ENCODE measurements around the gene WDR12.

The WDR12 gene

DNA sequence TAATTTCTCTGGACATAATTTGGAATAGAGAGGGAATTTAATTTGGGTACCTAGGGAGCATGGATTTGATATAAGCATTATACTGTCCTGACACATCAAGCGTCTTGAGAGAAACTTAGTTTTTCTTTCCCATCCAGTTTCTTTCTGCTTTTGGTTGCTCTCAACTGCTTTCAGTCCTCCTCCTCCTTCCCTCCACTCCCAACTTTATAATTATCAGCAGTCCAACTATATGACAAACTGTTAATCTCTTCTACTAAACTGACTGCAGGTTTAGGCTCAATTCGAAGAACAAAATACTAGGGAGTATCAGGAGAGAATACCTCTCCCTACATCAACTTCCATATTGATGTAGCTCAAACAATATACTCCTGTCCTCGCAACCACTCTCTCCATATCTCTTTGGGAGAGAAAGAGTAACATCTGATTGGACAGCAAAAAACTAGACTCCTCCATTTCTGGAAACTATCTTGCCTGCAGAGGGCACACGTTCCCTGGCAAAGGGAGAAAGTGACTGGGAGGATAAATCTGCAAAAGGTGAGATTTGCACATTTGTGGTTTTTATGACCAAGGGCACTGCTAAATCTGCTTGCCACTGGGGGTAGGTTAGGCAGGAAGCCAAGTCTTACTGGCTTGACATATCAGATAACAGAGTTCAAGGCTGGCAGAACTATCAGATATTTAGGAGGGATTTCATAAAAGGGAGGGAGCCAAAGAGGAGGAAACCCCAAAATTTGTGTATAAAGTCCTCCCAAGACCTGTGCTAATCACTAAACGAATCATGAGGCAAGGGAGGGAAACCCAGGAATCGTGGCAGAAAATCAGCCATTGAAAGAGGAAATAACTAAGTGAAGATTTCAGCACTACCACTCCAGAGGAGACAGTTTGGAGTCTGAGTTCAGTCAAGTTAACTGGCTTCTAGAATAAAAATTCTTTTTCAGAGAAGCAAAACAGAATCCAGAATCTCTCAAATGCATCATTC lies 79.9 kb downstream of the WDR12 start:
- H3K4me2 ChIP-seq (ENCODE audit: low read depth, low read length) = peak overlapping the region; percentile 64
- H4K20me1 ChIP-seq (ENCODE audit: insufficient read depth, low read length) = no peaks in the 10 kb centered on the region
- no peaks in the 10 kb centered on the region for H3K9me2 ChIP-seq (replicated peaks; ENCODE audit: insufficient read depth, low read length)
- DNase-seq = peak; percentile 92
- no peaks in the 10 kb centered on the region for H3K9me3 ChIP-seq (replicated peaks; ENCODE audit: insufficient read depth, low read length)
- no peaks in the 10 kb centered on the region for H3K27me3 ChIP-seq (replicated peaks; ENCODE audit: insufficient read depth, low read length)
- no peaks in the 10 kb centered on the region for H3K36me3 ChIP-seq (replicated peaks; ENCODE audit: insufficient read depth, low read length)
- no peak overlapping the region for H3K4me3 ChIP-seq (ENCODE audit: low read length)
- peaks cover 5% of the 10 kb centered on the region; the same call in 1 of the 2 replicates for H3K4me1 ChIP-seq (ENCODE audit: low read length)
- no peak overlapping the region for H3K27ac ChIP-seq (ENCODE audit: low read length)
- H2AFZ ChIP-seq (ENCODE audit: low read length) = no peak overlapping the region
- no peak overlapping the region for H3K9ac ChIP-seq (ENCODE audit: low read length)
- H3F3A ChIP-seq (ENCODE audit: insufficient read depth, low read length) = no peaks in the 10 kb centered on the region
- no peaks in the 10 kb centered on the region for H3K79me2 ChIP-seq (ENCODE audit: low read length)
- TF ChIP-seq EZH2 (optimal IDR thresholded peaks at IDR 0.05; ENCODE audit: low read depth, low read length) = no peak
- TF ChIP-seq, protein P1, sequence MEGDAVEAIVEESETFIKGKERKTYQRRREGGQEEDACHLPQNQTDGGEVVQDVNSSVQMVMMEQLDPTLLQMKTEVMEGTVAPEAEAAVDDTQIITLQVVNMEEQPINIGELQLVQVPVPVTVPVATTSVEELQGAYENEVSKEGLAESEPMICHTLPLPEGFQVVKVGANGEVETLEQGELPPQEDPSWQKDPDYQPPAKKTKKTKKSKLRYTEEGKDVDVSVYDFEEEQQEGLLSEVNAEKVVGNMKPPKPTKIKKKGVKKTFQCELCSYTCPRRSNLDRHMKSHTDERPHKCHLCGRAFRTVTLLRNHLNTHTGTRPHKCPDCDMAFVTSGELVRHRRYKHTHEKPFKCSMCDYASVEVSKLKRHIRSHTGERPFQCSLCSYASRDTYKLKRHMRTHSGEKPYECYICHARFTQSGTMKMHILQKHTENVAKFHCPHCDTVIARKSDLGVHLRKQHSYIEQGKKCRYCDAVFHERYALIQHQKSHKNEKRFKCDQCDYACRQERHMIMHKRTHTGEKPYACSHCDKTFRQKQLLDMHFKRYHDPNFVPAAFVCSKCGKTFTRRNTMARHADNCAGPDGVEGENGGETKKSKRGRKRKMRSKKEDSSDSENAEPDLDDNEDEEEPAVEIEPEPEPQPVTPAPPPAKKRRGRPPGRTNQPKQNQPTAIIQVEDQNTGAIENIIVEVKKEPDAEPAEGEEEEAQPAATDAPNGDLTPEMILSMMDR (IDR thresholded peaks at IDR 0.05; ENCODE audit: low read length) = peak; percentile 88

DNA sequence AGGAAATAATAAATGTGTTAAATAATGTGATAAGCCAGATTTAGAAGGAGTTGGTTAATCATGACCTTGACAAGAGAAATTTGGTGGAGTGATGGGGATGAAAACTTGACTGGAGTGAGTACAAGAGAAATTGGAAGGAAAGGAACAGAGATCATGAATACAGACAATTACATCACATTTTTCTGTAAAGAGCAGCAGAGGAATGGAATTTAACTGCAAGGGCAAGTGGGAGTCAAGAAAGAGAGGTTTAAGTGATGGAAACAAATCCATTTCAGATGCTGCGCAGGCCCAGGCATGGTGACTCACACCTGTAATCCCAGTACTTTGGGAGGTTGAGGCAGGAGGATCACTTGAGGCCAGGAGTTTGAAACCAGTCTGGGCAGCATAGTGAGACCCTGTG lies 86.6 kb downstream of the WDR12 start:
- Histone ChIP-seq H3K36me3 (replicated peaks; ENCODE audit: insufficient read depth, low read length) (no peaks in the 10 kb centered on the region), H3K4me2 (ENCODE audit: low read depth, low read length) (no peak overlapping the region), H2AFZ (ENCODE audit: low read length) (no peak overlapping the region)

More for the DNA sequence above, 86.6 kb downstream of the WDR12 start:
- Histone ChIP-seq H3K79me2 (ENCODE audit: low read length) (no peaks in the 10 kb centered on the region), H3K9me2 (replicated peaks; ENCODE audit: insufficient read depth, low read length) (no peaks in the 10 kb centered on the region), H3F3A (ENCODE audit: insufficient read depth, low read length) (no peaks in the 10 kb centered on the region), H4K20me1 (ENCODE audit: insufficient read depth, low read length) (no peaks in the 10 kb centered on the region), H3K4me3 (ENCODE audit: low read length) (no peak overlapping the region), H3K9ac (ENCODE audit: low read length) (no peak overlapping the region), H3K27ac (ENCODE audit: low read length) (no peak overlapping the region), H3K27me3 (replicated peaks; ENCODE audit: insufficient read depth, low read length) (no peaks in the 10 kb centered on the region), H3K4me1 (ENCODE audit: low read length) (0 out of 2 replicates have a peak, but pooled peaks cover 4% of the 10 kb centered on the region), H3K9me3 (replicated peaks; ENCODE audit: insufficient read depth, low read length) (no peaks in the 10 kb centered on the region)
- DNase-seq = no peak
- TF ChIP-seq EZH2 (optimal IDR thresholded peaks at IDR 0.05; ENCODE audit: low read depth, low read length) = no peak
- TF ChIP-seq EZH2phosphoT487 (IDR thresholded peaks at IDR 0.05; ENCODE audit: low read length) = no peak
- TF ChIP-seq, protein P1 (IDR thresholded peaks at IDR 0.05; ENCODE audit: low read length) = no peak
